ENCODE results near the gene RFTN1. TPM values are rescaled to one million over a fixed set of nuclear protein-coding genes. Genes with fewer than 3 reads are reported as not detected.

Gene RFTN1
- total and polyA plus RNA-seq, 4 donors: 4.4 to 20.4 (median 11.9) TPM

DNA sequence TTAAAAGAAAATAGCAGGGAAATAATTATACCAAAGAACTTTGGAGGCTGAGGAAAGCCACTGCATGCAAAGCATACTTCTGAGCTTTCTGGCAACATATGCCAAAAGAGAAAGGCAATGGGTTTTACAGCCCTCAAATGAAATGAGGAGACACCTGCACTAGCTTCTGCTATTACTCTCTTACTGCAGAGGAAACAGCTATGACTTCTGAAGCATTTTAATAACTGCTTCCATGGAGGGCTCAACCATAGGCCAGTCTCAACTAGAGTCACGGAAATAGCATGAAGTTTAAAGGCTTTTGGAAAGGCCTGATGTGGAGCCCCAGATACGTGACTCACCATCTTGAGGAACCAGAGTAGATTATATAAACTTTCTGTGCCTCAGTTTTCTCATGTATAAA, 133.7 kb downstream of the RFTN1 start:
- H3K27me3 ChIP-seq (ENCODE audit: control insufficient read depth in 4 of 4, insufficient read depth in 4 of 4, low read length in 3 of 4): no peaks in the 10 kb centered on the region
- no peaks in the 10 kb centered on the region for H3K4me1 ChIP-seq (ENCODE audit: control insufficient read depth in 4 of 4, insufficient read depth in 4 of 4, low read length in 3 of 4)
- 72% methylated on average over 2 of the region's 2 CpGs for WGBS
- H3K36me3 ChIP-seq (ENCODE audit: control insufficient read depth in 4 of 4, insufficient read depth in 3 of 4, low read depth in 1 of 4, low read length in 3 of 4): peaks cover 0 to 27% (median 11%) of the 10 kb centered on the region in 4 donors
- TF ChIP-seq, protein P1, sequence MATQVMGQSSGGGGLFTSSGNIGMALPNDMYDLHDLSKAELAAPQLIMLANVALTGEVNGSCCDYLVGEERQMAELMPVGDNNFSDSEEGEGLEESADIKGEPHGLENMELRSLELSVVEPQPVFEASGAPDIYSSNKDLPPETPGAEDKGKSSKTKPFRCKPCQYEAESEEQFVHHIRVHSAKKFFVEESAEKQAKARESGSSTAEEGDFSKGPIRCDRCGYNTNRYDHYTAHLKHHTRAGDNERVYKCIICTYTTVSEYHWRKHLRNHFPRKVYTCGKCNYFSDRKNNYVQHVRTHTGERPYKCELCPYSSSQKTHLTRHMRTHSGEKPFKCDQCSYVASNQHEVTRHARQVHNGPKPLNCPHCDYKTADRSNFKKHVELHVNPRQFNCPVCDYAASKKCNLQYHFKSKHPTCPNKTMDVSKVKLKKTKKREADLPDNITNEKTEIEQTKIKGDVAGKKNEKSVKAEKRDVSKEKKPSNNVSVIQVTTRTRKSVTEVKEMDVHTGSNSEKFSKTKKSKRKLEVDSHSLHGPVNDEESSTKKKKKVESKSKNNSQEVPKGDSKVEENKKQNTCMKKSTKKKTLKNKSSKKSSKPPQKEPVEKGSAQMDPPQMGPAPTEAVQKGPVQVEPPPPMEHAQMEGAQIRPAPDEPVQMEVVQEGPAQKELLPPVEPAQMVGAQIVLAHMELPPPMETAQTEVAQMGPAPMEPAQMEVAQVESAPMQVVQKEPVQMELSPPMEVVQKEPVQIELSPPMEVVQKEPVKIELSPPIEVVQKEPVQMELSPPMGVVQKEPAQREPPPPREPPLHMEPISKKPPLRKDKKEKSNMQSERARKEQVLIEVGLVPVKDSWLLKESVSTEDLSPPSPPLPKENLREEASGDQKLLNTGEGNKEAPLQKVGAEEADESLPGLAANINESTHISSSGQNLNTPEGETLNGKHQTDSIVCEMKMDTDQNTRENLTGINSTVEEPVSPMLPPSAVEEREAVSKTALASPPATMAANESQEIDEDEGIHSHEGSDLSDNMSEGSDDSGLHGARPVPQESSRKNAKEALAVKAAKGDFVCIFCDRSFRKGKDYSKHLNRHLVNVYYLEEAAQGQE (IDR thresholded peaks at IDR 0.05): no peak
- TF ChIP-seq TAF1 (conservative IDR thresholded peaks at IDR 0.05) (no peak), FOXA1 (IDR thresholded peaks at IDR 0.05) (no peak), RXRA (IDR thresholded peaks at IDR 0.05) (no peak)
- TF ChIP-seq, protein P2, sequence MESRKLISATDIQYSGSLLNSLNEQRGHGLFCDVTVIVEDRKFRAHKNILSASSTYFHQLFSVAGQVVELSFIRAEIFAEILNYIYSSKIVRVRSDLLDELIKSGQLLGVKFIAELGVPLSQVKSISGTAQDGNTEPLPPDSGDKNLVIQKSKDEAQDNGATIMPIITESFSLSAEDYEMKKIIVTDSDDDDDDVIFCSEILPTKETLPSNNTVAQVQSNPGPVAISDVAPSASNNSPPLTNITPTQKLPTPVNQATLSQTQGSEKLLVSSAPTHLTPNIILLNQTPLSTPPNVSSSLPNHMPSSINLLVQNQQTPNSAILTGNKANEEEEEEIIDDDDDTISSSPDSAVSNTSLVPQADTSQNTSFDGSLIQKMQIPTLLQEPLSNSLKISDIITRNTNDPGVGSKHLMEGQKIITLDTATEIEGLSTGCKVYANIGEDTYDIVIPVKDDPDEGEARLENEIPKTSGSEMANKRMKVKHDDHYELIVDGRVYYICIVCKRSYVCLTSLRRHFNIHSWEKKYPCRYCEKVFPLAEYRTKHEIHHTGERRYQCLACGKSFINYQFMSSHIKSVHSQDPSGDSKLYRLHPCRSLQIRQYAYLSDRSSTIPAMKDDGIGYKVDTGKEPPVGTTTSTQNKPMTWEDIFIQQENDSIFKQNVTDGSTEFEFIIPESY (IDR thresholded peaks at IDR 0.05): no peak
- TF ChIP-seq, protein P3, sequence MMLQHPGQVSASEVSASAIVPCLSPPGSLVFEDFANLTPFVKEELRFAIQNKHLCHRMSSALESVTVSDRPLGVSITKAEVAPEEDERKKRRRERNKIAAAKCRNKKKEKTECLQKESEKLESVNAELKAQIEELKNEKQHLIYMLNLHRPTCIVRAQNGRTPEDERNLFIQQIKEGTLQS (IDR thresholded peaks at IDR 0.05): no peak
- H3K4me3 ChIP-seq (ENCODE audit: low read depth in 1 of 3, low read length in 3 of 3): no peak overlapping the region
- no peak for DNase-seq (ENCODE audit: low spot score)
- no peak overlapping the region for H3K27ac ChIP-seq (ENCODE audit: low read depth in 1 of 2, low read length in 2 of 2)
- no peaks in the 10 kb centered on the region for H3K9me3 ChIP-seq (ENCODE audit: control insufficient read depth in 4 of 4, low read length in 3 of 4)
- H3K9ac ChIP-seq (ENCODE audit: low read depth in 1 of 2, low read length in 2 of 2): no peak overlapping the region

DNA sequence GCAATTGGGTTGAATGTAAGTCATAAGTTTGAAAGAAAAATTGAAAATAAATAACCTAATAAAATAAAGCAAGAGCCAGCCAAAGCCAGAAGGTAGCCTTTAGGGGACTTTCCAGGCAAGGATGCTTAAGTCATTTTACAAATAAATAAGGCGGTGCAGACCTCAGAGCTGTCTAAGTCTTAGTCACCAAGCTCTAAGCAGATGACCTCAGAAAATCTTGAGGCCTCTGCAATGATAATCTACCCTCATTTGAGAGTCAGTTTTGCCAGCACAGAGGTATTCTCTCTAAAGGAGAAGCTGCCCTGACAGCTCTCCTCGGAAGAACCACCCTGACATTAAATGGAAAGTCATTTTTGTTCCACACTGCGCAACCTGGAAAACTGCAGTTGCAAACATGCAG, 134.6 kb downstream of the RFTN1 start:
- WGBS: 75% methylated on average over 3 of the region's 3 CpGs
- Histone ChIP-seq H3K4me1 (ENCODE audit: control insufficient read depth in 4 of 4, insufficient read depth in 4 of 4, low read length in 3 of 4) (no peaks in the 10 kb centered on the region), H3K9me3 (ENCODE audit: control insufficient read depth in 4 of 4, low read length in 3 of 4) (no peaks in the 10 kb centered on the region)

More for the DNA sequence above, 134.6 kb downstream of the RFTN1 start:
- DNase-seq (ENCODE audit: low spot score): no peak
- TF ChIP-seq, protein P4, sequence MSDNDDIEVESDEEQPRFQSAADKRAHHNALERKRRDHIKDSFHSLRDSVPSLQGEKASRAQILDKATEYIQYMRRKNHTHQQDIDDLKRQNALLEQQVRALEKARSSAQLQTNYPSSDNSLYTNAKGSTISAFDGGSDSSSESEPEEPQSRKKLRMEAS (IDR thresholded peaks at IDR 0.05): no peak
- TF ChIP-seq TAF1 (conservative IDR thresholded peaks at IDR 0.05) (no peak), HNF4A (conservative IDR thresholded peaks at IDR 0.05) (no peak), GABPA (IDR thresholded peaks at IDR 0.05 in 1 of 2, conservative IDR thresholded peaks at IDR 0.05 in 1 of 2) (no peak), SP1 (IDR thresholded peaks at IDR 0.05) (no peak), HNF4G (IDR thresholded peaks at IDR 0.05) (no peak), FOXA1 (IDR thresholded peaks at IDR 0.05) (no peak)
- TF ChIP-seq, protein P1 (IDR thresholded peaks at IDR 0.05): no peak
- H3K36me3 ChIP-seq (ENCODE audit: control insufficient read depth in 4 of 4, insufficient read depth in 3 of 4, low read depth in 1 of 4, low read length in 3 of 4): peaks cover 0 to 31% (median 11%) of the 10 kb centered on the region in 4 donors
- H3K4me3 ChIP-seq (ENCODE audit: low read depth in 1 of 3, low read length in 3 of 3): no peak overlapping the region
- no peak overlapping the region for H3K27ac ChIP-seq (ENCODE audit: low read depth in 1 of 2, low read length in 2 of 2)
- H3K27me3 ChIP-seq (ENCODE audit: control insufficient read depth in 4 of 4, insufficient read depth in 4 of 4, low read length in 3 of 4): no peaks in the 10 kb centered on the region
- H3K9ac ChIP-seq (ENCODE audit: low read depth in 1 of 2, low read length in 2 of 2): no peak overlapping the region

Measured in liver (tissue), 9 donors.